Esophagus (tissue), 2 donors: ENCODE results near the gene PAFAH1B2. TPM values are rescaled to one million over a fixed set of nuclear protein-coding genes. Genes with fewer than 3 reads are reported as not detected.

ENCODE experiments used
- H3K27ac ChIP-seq, 2 donors: one replicate each; pipeline ENCODE4 v1.5.1; 2013; ENCODE audit warnings: low read depth in 2 of 2, mild to moderate bottlenecking in 2 of 2, inconsistent platforms in 1 of 2, low read length in 1 of 2, moderate library complexity in 1 of 2
- H3K27me3 ChIP-seq, 2 donors: one replicate each; pipeline ENCODE4 v1.6.1; 2013; ENCODE audit warnings: low read length in 2 of 2, control low read depth in 1 of 2, mild to moderate bottlenecking in 1 of 2; ENCODE audit not compliant: insufficient read depth in 2 of 2, control insufficient read depth in 1 of 2
- H3K36me3 ChIP-seq, 2 donors: one replicate each; pipeline ENCODE4 v1.6.1; 2013; ENCODE audit warnings: low read length in 1 of 2; ENCODE audit not compliant: control insufficient read depth in 2 of 2, insufficient read depth in 2 of 2
- H3K4me1 ChIP-seq, 2 donors: one replicate each; pipeline ENCODE4 v1.6.1; 2013; ENCODE audit warnings: low read length in 1 of 2; ENCODE audit not compliant: control insufficient read depth in 2 of 2, insufficient read depth in 2 of 2
- H3K4me3 ChIP-seq, 2 donors: one replicate each; pipeline ENCODE4 v1.5.1; 2013; ENCODE audit warnings: low read length in 2 of 2, mild to moderate bottlenecking in 2 of 2, low read depth in 1 of 2, moderate library complexity in 1 of 2
- H3K9me3 ChIP-seq, 2 donors: one replicate each; pipeline ENCODE4 v1.6.1; 2013; ENCODE audit warnings: mild to moderate bottlenecking in 2 of 2, low read depth in 1 of 2, low read length in 1 of 2, moderate library complexity in 1 of 2; ENCODE audit not compliant: control insufficient read depth in 2 of 2, insufficient read depth in 1 of 2
- WGBS, 2 donors: extraction: QIAGEN DNeasy Blood & Tissue Kit; methylation state at CpG; one replicate each; pipeline ENCODE4 v1.1.7; 2013; 5-methylcytosine and 5-hydroxymethylcytosine counted together
- polyA plus RNA-seq, 2 donors: library from polyadenylated mRNA; stranded (reverse); fragments of 200-250 nt; gene quantifications; one replicate each; pipeline ENCODE4 v1.2.3, GENCODE V29; 2013
- donor health status: healthy with polysubstance abuse.
- donor health status: Bipolar disorder and iron deficiency.

The PAFAH1B2 gene
- polyA plus RNA-seq, 2 donors = 13.9 to 14.0 TPM

DNA sequence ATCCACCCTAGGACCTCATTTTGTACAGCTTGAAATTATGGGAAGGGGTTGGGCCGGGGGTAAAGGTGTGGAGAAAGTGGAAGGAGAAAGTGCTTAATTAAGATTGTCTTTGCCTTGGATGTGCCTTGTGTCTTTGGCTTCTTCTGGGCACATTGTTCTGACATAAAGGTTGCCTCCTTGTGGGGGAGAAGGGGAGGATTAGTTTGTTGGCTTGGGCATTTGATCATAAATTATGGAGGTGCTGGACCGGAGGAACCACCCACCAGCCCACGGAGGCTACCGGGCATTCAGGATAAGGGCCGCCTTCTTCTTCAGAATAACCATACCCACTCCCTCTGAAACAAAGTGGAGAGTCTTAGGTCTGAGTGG lies 1.3 kb downstream of the PAFAH1B2 start:
- Histone ChIP-seq H3K9me3 (no peaks in the 10 kb centered on the region), H3K4me1 (peaks cover 0 to 2% of the 10 kb centered on the region in 2 donors), H3K27ac (peak overlapping the region; percentile 96 to 98), H3K27me3 (no peaks in the 10 kb centered on the region), H3K36me3 (peaks cover 0 to 7% of the 10 kb centered on the region in 2 donors), H3K4me3 (peak overlapping the region; percentile 85 to 89)
- 3 to 14% methylated on average over 5 of the region's 5 CpGs for WGBS, 2 donors

DNA sequence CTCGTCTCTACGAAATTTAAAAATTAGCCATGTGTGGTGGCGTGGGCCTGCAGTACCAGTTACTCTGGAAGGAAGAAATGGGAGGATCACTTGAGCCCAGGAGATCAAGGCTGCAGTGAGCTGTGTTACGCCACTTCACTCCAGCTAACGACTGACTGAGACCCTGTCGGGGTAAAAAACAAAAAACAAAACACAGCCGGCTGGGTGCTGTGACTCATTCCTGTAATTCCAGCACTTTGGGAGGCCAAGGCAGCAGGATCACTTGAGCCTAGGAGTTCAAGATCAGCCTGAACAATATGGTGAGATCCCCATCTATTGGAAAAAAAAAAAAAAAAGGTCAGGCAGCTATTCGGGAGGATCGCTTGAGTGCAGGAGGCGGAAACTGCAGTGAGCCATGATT lies 2.4 kb downstream of the PAFAH1B2 start:
- peaks cover 0 to 7% of the 10 kb centered on the region in 2 donors for H3K36me3 ChIP-seq
- no peak overlapping the region for H3K4me3 ChIP-seq
- H3K4me1 ChIP-seq = peaks cover 0 to 2% of the 10 kb centered on the region in 2 donors
- WGBS, 2 donors = 64 to 65% methylated on average over 10 of the region's 10 CpGs
- no peaks in the 10 kb centered on the region for H3K9me3 ChIP-seq
- H3K27ac ChIP-seq = no peak overlapping the region
- no peaks in the 10 kb centered on the region for H3K27me3 ChIP-seq

DNA sequence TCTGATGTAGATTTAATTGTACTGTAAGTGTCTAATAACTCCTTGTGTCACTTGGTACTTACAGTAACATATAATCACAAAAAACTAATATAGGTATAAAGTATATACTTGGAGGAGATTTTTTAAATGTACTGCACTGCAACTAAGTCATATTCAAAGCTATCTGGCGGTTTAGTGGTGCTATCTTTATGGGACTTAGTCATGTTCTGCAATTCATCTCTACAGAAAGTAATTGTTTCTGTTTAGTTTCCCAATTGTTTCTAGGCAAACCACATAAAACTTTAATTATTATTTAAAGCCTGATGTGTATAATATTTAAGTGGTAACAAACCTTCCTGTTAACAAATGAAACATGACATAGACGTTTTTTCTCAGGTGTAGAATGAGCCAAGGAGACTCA lies 8.0 kb downstream of the PAFAH1B2 start:
- no peak overlapping the region for H3K4me3 ChIP-seq
- WGBS, 2 donors = 54 to 57% methylated on average over 2 of the region's 2 CpGs
- no peaks in the 10 kb centered on the region for H3K4me1 ChIP-seq
- H3K27ac ChIP-seq = no peak overlapping the region
- peaks cover 5 to 6% of the 10 kb centered on the region in 2 donors for H3K36me3 ChIP-seq
- H3K9me3 ChIP-seq = no peaks in the 10 kb centered on the region
- H3K27me3 ChIP-seq = no peaks in the 10 kb centered on the region

DNA sequence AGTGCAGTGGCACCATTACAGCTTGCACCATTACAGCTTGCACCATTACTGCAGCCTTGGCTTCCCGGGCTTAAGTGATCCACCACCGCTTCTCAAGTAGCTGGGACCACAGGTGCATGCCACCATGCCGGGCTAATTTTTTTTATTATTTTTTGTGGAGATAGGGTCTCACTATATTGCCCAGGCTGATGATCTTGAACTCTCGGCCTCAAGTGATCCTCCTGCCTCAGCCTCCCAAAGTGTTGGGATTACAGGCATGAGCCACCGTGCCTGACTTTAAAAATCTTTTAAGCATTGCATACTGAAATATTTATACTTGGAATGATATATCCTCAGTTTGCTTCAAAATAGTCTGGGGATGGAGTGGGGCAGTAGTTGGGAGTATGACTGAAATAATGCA lies 10.4 kb downstream of the PAFAH1B2 start:
- H3K27ac ChIP-seq = no peak overlapping the region
- H3K4me3 ChIP-seq = no peak overlapping the region
- WGBS, 2 donors = 97 to 98% methylated on average over 5 of the region's 5 CpGs
- H3K4me1 ChIP-seq = no peaks in the 10 kb centered on the region
- H3K36me3 ChIP-seq = peaks cover 5 to 8% of the 10 kb centered on the region in 2 donors
- H3K27me3 ChIP-seq = no peaks in the 10 kb centered on the region
- no peaks in the 10 kb centered on the region for H3K9me3 ChIP-seq

DNA sequence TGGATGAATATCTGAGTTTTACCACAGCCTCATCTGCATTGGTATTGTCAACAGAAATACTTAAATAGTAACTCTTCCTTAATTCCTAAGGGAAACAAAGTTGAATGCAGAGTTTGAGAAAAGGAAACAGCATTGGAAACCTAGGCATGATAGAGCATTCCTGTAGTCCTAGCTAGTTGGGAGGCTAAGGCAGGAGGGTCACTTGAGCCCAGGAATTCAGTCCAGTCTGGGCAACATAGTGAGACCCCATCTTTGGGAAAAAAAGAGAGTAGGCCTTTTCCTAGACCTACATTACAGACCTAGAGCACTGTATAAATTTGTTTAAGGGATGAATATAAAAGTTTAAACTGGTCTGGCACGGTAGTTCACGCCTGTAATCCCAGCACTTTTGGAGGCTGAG lies 13.4 kb downstream of the PAFAH1B2 start:
- no peaks in the 10 kb centered on the region for H3K9me3 ChIP-seq
- 94 to 97% methylated on average over 2 of the region's 2 CpGs for WGBS, 2 donors
- no peak overlapping the region for H3K4me3 ChIP-seq
- no peaks in the 10 kb centered on the region for H3K27me3 ChIP-seq
- H3K4me1 ChIP-seq = no peaks in the 10 kb centered on the region
- no peak overlapping the region for H3K27ac ChIP-seq
- peaks cover 1 to 16% of the 10 kb centered on the region in 2 donors for H3K36me3 ChIP-seq

DNA sequence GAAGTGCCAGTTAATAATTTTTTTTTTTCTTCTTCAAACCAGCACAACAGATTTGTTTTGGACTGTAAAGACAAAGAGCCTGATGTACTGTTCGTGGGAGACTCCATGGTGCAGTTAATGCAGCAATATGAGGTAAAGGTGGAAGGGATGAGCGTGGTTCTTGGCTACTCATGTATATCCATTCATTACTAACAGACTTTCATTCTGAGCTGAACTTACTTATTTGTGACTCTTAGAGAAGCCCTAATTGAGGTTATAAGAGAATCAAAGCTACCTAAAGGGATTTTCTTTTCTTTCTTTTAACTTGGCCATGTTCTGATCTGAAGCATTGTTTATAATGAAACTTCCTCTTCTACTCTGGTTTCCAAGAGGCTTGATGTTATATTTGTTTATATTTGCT lies 15.8 kb downstream of the PAFAH1B2 start:
- H3K4me1 ChIP-seq = no peaks in the 10 kb centered on the region
- 80 to 90% methylated on average over 2 of the region's 2 CpGs for WGBS, 2 donors
- H3K27me3 ChIP-seq = no peaks in the 10 kb centered on the region
- no peaks in the 10 kb centered on the region for H3K9me3 ChIP-seq
- H3K4me3 ChIP-seq = no peak overlapping the region
- no peak overlapping the region for H3K27ac ChIP-seq
- peaks cover 0 to 14% of the 10 kb centered on the region in 2 donors for H3K36me3 ChIP-seq

DNA sequence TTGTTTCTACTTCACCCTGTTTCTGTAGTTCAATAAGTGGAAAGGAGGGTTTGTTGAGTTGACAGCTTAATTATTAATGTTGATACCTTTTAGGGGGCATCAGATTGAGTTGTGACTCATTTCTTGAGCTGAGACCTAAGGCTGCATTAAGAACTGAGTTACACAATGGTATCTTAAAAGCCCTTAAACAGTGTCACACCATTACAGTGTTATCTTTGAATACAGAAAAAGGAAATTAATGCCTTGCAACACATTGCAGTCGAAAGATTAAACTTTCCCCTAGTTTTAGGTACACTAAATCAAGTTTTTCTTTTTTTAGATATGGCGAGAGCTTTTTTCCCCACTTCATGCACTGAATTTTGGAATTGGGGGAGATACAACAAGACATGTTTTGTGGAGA lies 16.7 kb downstream of the PAFAH1B2 start:
- no peak overlapping the region for H3K4me3 ChIP-seq
- 75 to 82% methylated on average over 2 of the region's 2 CpGs for WGBS, 2 donors
- no peak overlapping the region for H3K27ac ChIP-seq
- H3K36me3 ChIP-seq = peaks cover 0 to 11% of the 10 kb centered on the region in 2 donors
- H3K9me3 ChIP-seq = no peaks in the 10 kb centered on the region
- no peaks in the 10 kb centered on the region for H3K4me1 ChIP-seq
- H3K27me3 ChIP-seq = no peaks in the 10 kb centered on the region

DNA sequence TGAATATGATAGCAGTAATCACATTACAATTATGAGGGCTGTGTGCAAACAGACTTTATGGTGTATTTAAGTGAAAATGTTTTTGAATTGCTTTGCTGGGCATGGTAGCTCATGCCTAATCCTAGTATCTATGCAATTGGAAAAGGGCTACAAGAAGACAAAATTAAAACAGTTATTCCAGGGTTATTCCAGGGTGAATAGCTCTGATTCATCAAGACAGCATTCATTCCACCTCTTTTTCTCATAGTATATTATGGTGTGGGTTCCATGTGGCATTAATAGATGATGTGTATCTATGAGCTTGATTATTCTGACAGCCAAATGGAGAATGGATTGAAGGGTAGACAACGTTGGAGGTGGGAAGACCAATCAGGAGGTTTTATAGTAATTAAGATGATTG lies 22.4 kb downstream of the PAFAH1B2 start:
- 59 to 61% methylated on average over 1 of the region's 1 CpG for WGBS, 2 donors
- no peak overlapping the region for H3K27ac ChIP-seq
- H3K4me3 ChIP-seq = no peak overlapping the region
- no peaks in the 10 kb centered on the region for H3K4me1 ChIP-seq
- no peaks in the 10 kb centered on the region for H3K27me3 ChIP-seq
- peaks cover 0 to 11% of the 10 kb centered on the region in 2 donors for H3K36me3 ChIP-seq
- no peaks in the 10 kb centered on the region for H3K9me3 ChIP-seq

DNA sequence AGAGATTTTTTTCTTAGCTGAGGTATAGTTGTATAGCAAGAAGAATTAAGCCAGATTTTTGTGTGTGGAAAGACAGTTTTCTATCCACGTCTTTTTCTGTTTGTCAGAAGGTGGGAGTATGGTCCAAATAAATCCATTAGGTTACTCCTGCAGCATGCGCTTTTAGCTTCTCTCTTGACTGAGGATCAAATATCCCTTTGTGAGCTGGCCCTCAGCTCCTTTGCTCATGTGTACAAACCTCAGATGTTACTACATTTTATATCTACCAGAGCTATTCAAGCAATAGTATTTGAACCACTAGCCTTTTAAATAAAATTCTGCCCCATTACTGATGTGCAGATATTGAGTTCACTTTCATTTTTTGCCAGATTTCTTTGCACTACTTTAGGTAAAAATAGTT lies 25.6 kb downstream of the PAFAH1B2 start:
- peaks cover 0 to 4% of the 10 kb centered on the region in 2 donors for H3K36me3 ChIP-seq
- no peaks in the 10 kb centered on the region for H3K27me3 ChIP-seq
- H3K27ac ChIP-seq = no peak overlapping the region
- 88 to 93% methylated on average over 2 of the region's 2 CpGs for WGBS, 2 donors
- H3K4me1 ChIP-seq = no peaks in the 10 kb centered on the region
- no peak overlapping the region for H3K4me3 ChIP-seq
- no peaks in the 10 kb centered on the region for H3K9me3 ChIP-seq

DNA sequence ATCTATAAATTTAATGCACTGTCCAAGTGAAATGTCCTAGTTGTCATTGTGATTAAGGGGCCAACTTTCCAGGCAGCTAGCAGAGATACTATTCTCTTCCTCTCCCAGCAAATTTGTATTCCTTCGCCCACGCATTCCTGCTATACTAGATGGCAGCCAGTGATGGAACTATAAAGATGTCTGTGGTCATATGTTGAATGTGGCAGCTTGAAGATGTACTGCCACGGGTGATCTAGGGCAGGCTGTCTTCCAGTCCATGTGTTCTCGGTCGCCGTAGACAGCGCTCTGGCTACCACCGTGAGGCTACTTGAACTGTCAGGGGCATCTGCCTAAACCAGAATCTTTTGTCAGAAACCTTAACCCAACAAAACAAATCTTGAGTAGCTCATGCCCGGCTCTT lies 26.1 kb downstream of the PAFAH1B2 start:
- no peak overlapping the region for H3K4me3 ChIP-seq
- no peaks in the 10 kb centered on the region for H3K9me3 ChIP-seq
- no peak overlapping the region for H3K27ac ChIP-seq
- H3K36me3 ChIP-seq = peaks cover 0 to 4% of the 10 kb centered on the region in 2 donors
- H3K4me1 ChIP-seq = no peaks in the 10 kb centered on the region
- WGBS, 2 donors = 85 to 92% methylated on average over 9 of the region's 9 CpGs
- no peaks in the 10 kb centered on the region for H3K27me3 ChIP-seq
